Measurements from ENCODE around the gene TBX5. TPM values are rescaled to one million over a fixed set of nuclear protein-coding genes. Genes with fewer than 3 reads are reported as not detected.

TBX5 gene
- total RNA-seq, 1 donor from 2014 or later = not detected

GRCh38 chr12:114397978-114398881, 7.7 kb downstream of the TBX5 start:
- Mint-ChIP-seq H3K27ac (ENCODE audit: unreplicated experiment) (no peak overlapping the region), H3K9me3 (ENCODE audit: unreplicated experiment) (no peaks in the 10 kb centered on the region), H3K4me1 (ENCODE audit: unreplicated experiment) (peaks cover 3% of the 10 kb centered on the region), H3K36me3 (ENCODE audit: unreplicated experiment) (no peaks in the 10 kb centered on the region), H3K4me3 (ENCODE audit: unreplicated experiment) (no peak overlapping the region), H3K27me3 (ENCODE audit: unreplicated experiment) (peaks cover 84% of the 10 kb centered on the region)
- no peak for DNase-seq (ENCODE audit: extremely low spot score, unreplicated experiment)
- TF ChIP-seq CTCF (IDR thresholded peaks at IDR 0.05) = no peak

GRCh38 chr12:114396869-114397719, 8.8 kb downstream of the TBX5 start:
- no peak for DNase-seq (ENCODE audit: extremely low spot score, unreplicated experiment)
- no peak for TF ChIP-seq CTCF (IDR thresholded peaks at IDR 0.05)
- Mint-ChIP-seq H3K27ac (ENCODE audit: unreplicated experiment) (no peak overlapping the region), H3K27me3 (ENCODE audit: unreplicated experiment) (peaks cover 73% of the 10 kb centered on the region), H3K9me3 (ENCODE audit: unreplicated experiment) (no peaks in the 10 kb centered on the region), H3K36me3 (ENCODE audit: unreplicated experiment) (no peaks in the 10 kb centered on the region), H3K4me1 (ENCODE audit: unreplicated experiment) (peaks cover 3% of the 10 kb centered on the region), H3K4me3 (ENCODE audit: unreplicated experiment) (no peak overlapping the region)

- no peaks in the 10 kb centered on the region for H3K9me3 Mint-ChIP-seq (ENCODE audit: unreplicated experiment)
- H3K27me3 Mint-ChIP-seq (ENCODE audit: unreplicated experiment) = peaks cover 65% of the 10 kb centered on the region
- peaks cover 3% of the 10 kb centered on the region for H3K4me1 Mint-ChIP-seq (ENCODE audit: unreplicated experiment)
- DNase-seq (ENCODE audit: extremely low spot score, unreplicated experiment) = no peak
- H3K4me3 Mint-ChIP-seq (ENCODE audit: unreplicated experiment) = no peak overlapping the region
- no peaks in the 10 kb centered on the region for H3K36me3 Mint-ChIP-seq (ENCODE audit: unreplicated experiment)
- H3K27ac Mint-ChIP-seq (ENCODE audit: unreplicated experiment) = no peak overlapping the region
- TF ChIP-seq CTCF (IDR thresholded peaks at IDR 0.05) = no peak
These were observed 9.6 kb downstream of the TBX5 start for GRCh38 chr12:114396153-114396868.

GRCh38 chr12:114395755-114396152, 10.2 kb downstream of the TBX5 start:
- Mint-ChIP-seq H3K27ac (ENCODE audit: unreplicated experiment) (no peak overlapping the region), H3K4me3 (ENCODE audit: unreplicated experiment) (no peak overlapping the region), H3K4me1 (ENCODE audit: unreplicated experiment) (peaks cover 3% of the 10 kb centered on the region), H3K27me3 (ENCODE audit: unreplicated experiment) (peaks cover 59% of the 10 kb centered on the region), H3K9me3 (ENCODE audit: unreplicated experiment) (no peaks in the 10 kb centered on the region), H3K36me3 (ENCODE audit: unreplicated experiment) (no peaks in the 10 kb centered on the region)
- DNase-seq (ENCODE audit: extremely low spot score, unreplicated experiment) = no peak
- no peak for TF ChIP-seq CTCF (IDR thresholded peaks at IDR 0.05)

Measured in osteocyte (in vitro differentiated cells).